H9 (cell line): ENCODE data around the gene SIVA1. TPM values are rescaled to one million over a fixed set of nuclear protein-coding genes. Genes with fewer than 3 reads are reported as not detected.
A peak's percentile ranks its signal among the peaks of the same experiment; 100 is the strongest.

Experiments used
- DNase-seq: peaks from one replicate; pipeline ENCODE4 v3.0.0-alpha.2; 2017
- H2AFZ ChIP-seq: one replicate; pipeline ENCODE4 v1.6.1; 2013; ENCODE audit warnings: mild to moderate bottlenecking, low read length, control low read depth, moderate library complexity
- H2AK5ac ChIP-seq: 2 replicates; pipeline ENCODE4 v1.6.1; 2013; ENCODE audit warnings: low read length, control low read depth, mixed read lengths; ENCODE audit not compliant: insufficient read length
- H2BK120ac ChIP-seq: one replicate; pipeline ENCODE4 v1.6.1; 2013; ENCODE audit warnings: low read depth, mild to moderate bottlenecking, low read length, control low read depth, inconsistent platforms; ENCODE audit not compliant: poor library complexity, severe bottlenecking
- H2BK12ac ChIP-seq: 2 replicates; pipeline ENCODE4 v1.6.1; 2013; ENCODE audit warnings: low read length, control low read depth, mixed read lengths, low read depth; ENCODE audit not compliant: insufficient read length
- H2BK15ac ChIP-seq: 2 replicates; pipeline ENCODE4 v1.6.1; 2013; ENCODE audit warnings: low read depth, low read length, control low read depth
- H2BK20ac ChIP-seq: one replicate; pipeline ENCODE4 v1.6.1; 2013; ENCODE audit warnings: low read depth, mild to moderate bottlenecking, low read length, control low read depth, inconsistent platforms; ENCODE audit not compliant: poor library complexity, severe bottlenecking
- H2BK5ac ChIP-seq: 2 replicates; pipeline ENCODE4 v1.6.1; 2013; ENCODE audit warnings: low read length, control low read depth, mixed read lengths; ENCODE audit not compliant: insufficient read length
- H3K14ac ChIP-seq: 2 replicates; pipeline ENCODE4 v1.6.1; 2013; ENCODE audit warnings: low read length, control low read depth; ENCODE audit not compliant: insufficient read depth
- H3K18ac ChIP-seq: 2 replicates; pipeline ENCODE4 v1.6.1; 2013; ENCODE audit warnings: low read depth, mild to moderate bottlenecking, mixed read lengths, low read length, control low read depth; ENCODE audit not compliant: insufficient read length
- H3K23ac ChIP-seq: 2 replicates; pipeline ENCODE4 v1.6.1; 2013; ENCODE audit warnings: low read length, control low read depth, mixed read lengths, low read depth; ENCODE audit not compliant: insufficient read length
- H3K23me2 ChIP-seq: 2 replicates; pipeline ENCODE4 v1.6.1; 2013; ENCODE audit warnings: low read depth, mild to moderate bottlenecking, mixed read lengths, low read length, control low read depth; ENCODE audit not compliant: insufficient read length, poor library complexity, severe bottlenecking
- H3K27ac ChIP-seq: 2 replicates; pipeline ENCODE4 v1.5.1; 2013; ENCODE audit warnings: low read length, control low read depth, mixed read lengths, low read depth; ENCODE audit not compliant: insufficient read length
- H3K27me3 ChIP-seq: 2 replicates; pipeline ENCODE4 v1.6.1; 2013; ENCODE audit warnings: low read length, control low read depth, inconsistent platforms; ENCODE audit not compliant: insufficient read depth
- H3K4ac ChIP-seq: 2 replicates; pipeline ENCODE4 v1.6.1; 2013; ENCODE audit warnings: low read depth, mild to moderate bottlenecking, control low read depth, inconsistent platforms, low read length, moderate library complexity
- H3K4me1 ChIP-seq: 2 replicates; pipeline ENCODE4 v1.6.1; 2013; ENCODE audit warnings: low read length, control low read depth, inconsistent platforms; ENCODE audit not compliant: insufficient read depth
- H3K4me2 ChIP-seq: 2 replicates; pipeline ENCODE4 v1.6.1; 2013; ENCODE audit warnings: low read length, control low read depth, mixed read lengths; ENCODE audit not compliant: insufficient read length, insufficient read depth
- H3K56ac ChIP-seq: 2 replicates; pipeline ENCODE4 v1.6.1; 2013; ENCODE audit warnings: low read depth, mild to moderate bottlenecking, mixed read lengths, low read length, control low read depth; ENCODE audit not compliant: insufficient read length
- H3K79me1 ChIP-seq: 2 replicates; pipeline ENCODE4 v1.6.1; 2013; ENCODE audit warnings: low read depth, mild to moderate bottlenecking, moderate library complexity, low read length, control low read depth, inconsistent platforms; ENCODE audit not compliant: insufficient read depth, poor library complexity, severe bottlenecking
- H3K79me2 ChIP-seq: 2 replicates; pipeline ENCODE4 v1.6.1; 2013; ENCODE audit warnings: low read length, control low read depth, inconsistent platforms; ENCODE audit not compliant: insufficient read depth
- H3K9ac ChIP-seq: 2 replicates; pipeline ENCODE4 v1.6.1; 2013; ENCODE audit warnings: low read length, control low read depth, mixed read lengths; ENCODE audit not compliant: insufficient read length; ENCODE audit errors: extremely low read depth
- H3K9me3 ChIP-seq: one replicate; pipeline ENCODE4 v1.6.1; 2013; ENCODE audit warnings: low read depth, low read length, inconsistent platforms; ENCODE audit not compliant: control insufficient read depth
- H3T11ph ChIP-seq: one replicate; pipeline ENCODE4 v1.6.1; 2013; ENCODE audit warnings: mild to moderate bottlenecking, low read length, control low read depth, inconsistent platforms
- H4K20me1 ChIP-seq: one replicate; pipeline ENCODE4 v1.6.1; 2013; ENCODE audit not compliant: control insufficient read depth, insufficient read length, insufficient read depth
- H4K5ac ChIP-seq: 2 replicates; pipeline ENCODE4 v1.6.1; 2013; ENCODE audit warnings: low read depth, mild to moderate bottlenecking, mixed read lengths, low read length, control low read depth; ENCODE audit not compliant: insufficient read length
- H4K8ac ChIP-seq: replicated peaks from 2 replicates; pipeline ENCODE4 v1.6.1; 2013; ENCODE audit warnings: low read length, control low read depth, mixed read lengths, low read depth; ENCODE audit not compliant: insufficient read length
- H4K91ac ChIP-seq: 2 replicates; pipeline ENCODE4 v1.6.1; 2013; ENCODE audit warnings: low read depth, mild to moderate bottlenecking, moderate library complexity, mixed read lengths, low read length, control low read depth; ENCODE audit not compliant: insufficient read length
- H3K27ac Mint-ChIP-seq, 3 experiments: 2 replicates in 2 of 3; 3 replicates in 1 of 3; pipeline ENCODE4 v1.8.0; 2020 to 2021; ENCODE audit warnings: mixed read lengths in 3 of 3, mild to moderate bottlenecking in 1 of 3, moderate library complexity in 1 of 3
- H3K27me3 Mint-ChIP-seq: 2 replicates; pipeline ENCODE4 v1.8.0; 2021; ENCODE audit warnings: low read depth, mild to moderate bottlenecking, moderate library complexity, mixed read lengths
- H3K36me3 Mint-ChIP-seq, 3 experiments: 2 replicates in 2 of 3; 3 replicates in 1 of 3; pipeline ENCODE4 v1.8.0; 2020 to 2021; ENCODE audit warnings: low read depth in 3 of 3, mixed read lengths in 3 of 3; ENCODE audit not compliant: insufficient read depth in 1 of 3
- H3K4me1 Mint-ChIP-seq, 2 experiments: 2 replicates each; pipeline ENCODE4 v1.8.0; 2020; ENCODE audit warnings: mixed read lengths in 2 of 2
- H3K4me3 Mint-ChIP-seq, 2 experiments: 2 replicates in 1 of 2; 3 replicates in 1 of 2; pipeline ENCODE4 v1.8.0; 2020 to 2021; ENCODE audit warnings: mild to moderate bottlenecking in 2 of 2, mixed read lengths in 2 of 2, moderate library complexity in 1 of 2
- H3K9me3 Mint-ChIP-seq, 2 experiments: 2 replicates in 1 of 2; 3 replicates in 1 of 2; pipeline ENCODE4 v1.8.0; 2020; ENCODE audit warnings: mild to moderate bottlenecking in 2 of 2, mixed read lengths in 2 of 2, moderate library complexity in 1 of 2
- CTCF ChIP-seq: fragments of 200-600 bp; sonication (generic); conservative IDR thresholded peaks from 3 replicates; pipeline ENCODE4 v1.8.0; 2021; ENCODE audit warnings: antibody characterized with exemption, mild to moderate bottlenecking
- WGBS: extraction: QIAGEN DNeasy Blood & Tissue Kit; methylation state at CpG from one replicate; pipeline ENCODE4 v1.1.7; 2013; ENCODE audit warnings: missing lambda C conversion rate, low lambda C conversion rate, mixed read lengths; ENCODE audit not compliant: insufficient read length; ENCODE audit errors: extremely low coverage; 5-methylcytosine and 5-hydroxymethylcytosine counted together
- total RNA-seq: library from RNA; stranded (reverse); gene quantifications from 2 replicates; pipeline ENCODE4 v1.2.1, GENCODE V29; 2021

SIVA1 gene
- total RNA-seq, 1 experiment from 2014 or later, result 125 TPM

- Mint-ChIP-seq H3K4me1 (peaks cover 3 to 16% of the 10 kb centered on the region in 2 experiments), H3K27ac (peak overlapping the region in 2 of 3 experiments; percentile 14 to 80; a peak in 2 of 7 replicates), H3K36me3 (peaks cover 4 to 22% (median 21%) of the 10 kb centered on the region in 3 experiments; a peak in 6 of 7 replicates), H3K27me3 (no peaks in the 10 kb centered on the region), H3K4me3 (no peak overlapping the region), H3K9me3 (no peaks in the 10 kb centered on the region)
- no peak overlapping the region for H2BK120ac ChIP-seq
- no peak overlapping the region for H3K14ac ChIP-seq
- no peak overlapping the region for H3K4me2 ChIP-seq
- no peak overlapping the region for H3K23ac ChIP-seq
- H3K56ac ChIP-seq, result no peak overlapping the region
- no peak overlapping the region for H2AFZ ChIP-seq
- no peaks in the 10 kb centered on the region for H3K79me2 ChIP-seq
- H3K18ac ChIP-seq, result no peak overlapping the region
- H2BK15ac ChIP-seq, result no peak overlapping the region
- H3T11ph ChIP-seq, result no peak overlapping the region
- H3K9me3 ChIP-seq, result no peaks in the 10 kb centered on the region
- no peak overlapping the region for H2BK5ac ChIP-seq
- no peak overlapping the region for H4K5ac ChIP-seq
- no peak for DNase-seq
- H4K91ac ChIP-seq, result no peak overlapping the region
- no peak overlapping the region for H3K4ac ChIP-seq
- H3K27me3 ChIP-seq, result no peaks in the 10 kb centered on the region
- no peak overlapping the region for H2BK12ac ChIP-seq
- no CpG with 5 or more reads among the region's 34 CpGs for WGBS
- no peaks in the 10 kb centered on the region for H4K20me1 ChIP-seq
- no peak overlapping the region for H4K8ac ChIP-seq
- H3K23me2 ChIP-seq, result no peaks in the 10 kb centered on the region
- no peaks in the 10 kb centered on the region for H3K4me1 ChIP-seq
- TF ChIP-seq CTCF, result no peak
- H2BK20ac ChIP-seq, result no peak overlapping the region
- no peak overlapping the region for H2AK5ac ChIP-seq
- no peak overlapping the region for H3K27ac ChIP-seq
- no peaks in the 10 kb centered on the region for H3K79me1 ChIP-seq
- no peak overlapping the region for H3K9ac ChIP-seq
Observed at GRCh38 chr14:104710071-104710735, 42.7 kb upstream of the SIVA1 start.
